HepG2 (cell line): ENCODE measurements around the gene H6PD. TPM values are rescaled to one million over a fixed set of nuclear protein-coding genes. Genes with fewer than 3 reads are reported as not detected.

ENCODE experiments used
- ADNP ChIP-seq: sonication (generic); formaldehyde crosslinking; IDR thresholded peaks from 2 replicates; pipeline ENCODE4 v1.4.0; 2020; ENCODE audit warnings: missing genetic modification reagents
- ARHGAP35 ChIP-seq: sonication (generic); formaldehyde crosslinking; IDR thresholded peaks from 2 replicates; pipeline ENCODE4 v1.9.0; 2022; ENCODE audit warnings: mild to moderate bottlenecking, inconsistent platforms, moderate library complexity, missing genetic modification reagents, borderline replicate concordance
- ASH2L ChIP-seq: fragments of 300-600, 200-600 bp; sonication (generic); IDR thresholded peaks from 2 replicates; pipeline ENCODE4 v1.7.0; 2017; ENCODE audit warnings: low read depth, mild to moderate bottlenecking, moderate library complexity, mixed read lengths, low read length; ENCODE audit not compliant: insufficient read length
- GLI4 ChIP-seq: sonication (generic); formaldehyde crosslinking; IDR thresholded peaks from 2 replicates; pipeline ENCODE4 v1.5.1; 2020; ENCODE audit warnings: missing genetic modification reagents, mild to moderate bottlenecking, moderate library complexity, borderline replicate concordance
- KLF13 ChIP-seq: sonication (generic); formaldehyde crosslinking; IDR thresholded peaks from 2 replicates; pipeline ENCODE4 v1.4.0; 2020; ENCODE audit warnings: mild to moderate bottlenecking, missing genetic modification reagents
- KLF15 ChIP-seq: sonication (generic); formaldehyde crosslinking; IDR thresholded peaks from 2 replicates; pipeline ENCODE4 v1.8.1; 2023; ENCODE audit warnings: borderline replicate concordance, mild to moderate bottlenecking, inconsistent platforms, missing genetic modification reagents, mixed read lengths
- MTA1 ChIP-seq: sonication (generic); formaldehyde crosslinking; IDR thresholded peaks from 2 replicates; pipeline ENCODE4 v1.4.0; 2020; ENCODE audit warnings: missing genetic modification reagents, mild to moderate bottlenecking, borderline replicate concordance
- MXD4 ChIP-seq: IDR thresholded peaks from 2 replicates; pipeline ENCODE4 v1.6.1; 2016; ENCODE audit warnings: mild to moderate bottlenecking, missing biosample characterization, missing genetic modification reagents
- NFIC ChIP-seq: IDR thresholded peaks from 2 replicates; pipeline ENCODE4 v1.6.1; 2012; ENCODE audit warnings: mild to moderate bottlenecking, low read length, inconsistent platforms
- NFYC ChIP-seq: IDR thresholded peaks from 2 replicates; pipeline ENCODE4 v1.6.1; 2016; ENCODE audit warnings: missing genetic modification reagents, missing compliant biosample characterization
- POLR2AphosphoS2 ChIP-seq: IDR thresholded peaks from 2 replicates; pipeline ENCODE4 v1.6.1; 2011; ENCODE audit warnings: low read depth, low read length, improper control_type of control experiment
- POLR2G ChIP-seq: fragments of 200-400 bp; formaldehyde crosslinking; IDR thresholded peaks from 2 replicates; pipeline ENCODE4 v1.6.1; 2018; ENCODE audit warnings: mild to moderate bottlenecking, low read depth, low read length, moderate library complexity
- PTBP1 ChIP-seq: fragments of 200-400 bp; formaldehyde crosslinking; IDR thresholded peaks from 2 replicates; pipeline ENCODE4 v1.6.1; 2018; ENCODE audit warnings: low read length, low read depth; ENCODE audit not compliant: poor library complexity, severe bottlenecking
- RFXANK ChIP-seq: IDR thresholded peaks from 2 replicates; pipeline ENCODE4 v1.6.1; 2016
- STAG1 ChIP-seq: sonication (generic); formaldehyde crosslinking; IDR thresholded peaks from 2 replicates; pipeline ENCODE4 v1.4.0; 2020; ENCODE audit warnings: missing genetic modification reagents
- TMF1 ChIP-seq: sonication (generic); formaldehyde crosslinking; IDR thresholded peaks from 2 replicates; pipeline ENCODE4 v1.8.1; 2022; ENCODE audit warnings: low read depth, missing genetic modification reagents
- ZFP36 ChIP-seq: fragments of 150-350 bp; IDR thresholded peaks from 2 replicates; pipeline ENCODE4 v1.6.1; 2018; ENCODE audit warnings: borderline replicate concordance, low read length, low read depth; ENCODE audit not compliant: partially characterized antibody
- ZNF207 ChIP-seq: fragments of 450-650 bp; IDR thresholded peaks from 2 replicates; pipeline ENCODE4 v1.6.1; 2016; ENCODE audit warnings: antibody characterized with exemption, borderline replicate concordance
- ZNF24 ChIP-seq: fragments of 450-650 bp; IDR thresholded peaks from 2 replicates; pipeline ENCODE4 v1.6.1; 2017; ENCODE audit warnings: antibody characterized with exemption, mild to moderate bottlenecking
- ZNF251 ChIP-seq: sonication (generic); formaldehyde crosslinking; IDR thresholded peaks from 2 replicates; pipeline ENCODE4 v1.9.0; 2021; ENCODE audit warnings: mild to moderate bottlenecking, missing genetic modification reagents
- ZNF331 ChIP-seq: sonication (generic); formaldehyde crosslinking; IDR thresholded peaks from 2 replicates; pipeline ENCODE4 v1.4.0; 2020; ENCODE audit warnings: missing genetic modification reagents
- ZNF441 ChIP-seq: sonication (generic); formaldehyde crosslinking; IDR thresholded peaks from 2 replicates; pipeline ENCODE4 v1.7.0; 2021; ENCODE audit warnings: missing genetic modification reagents, borderline replicate concordance
- ZNF451 ChIP-seq: sonication (generic); formaldehyde crosslinking; IDR thresholded peaks from 2 replicates; pipeline ENCODE4 v1.5.0; 2020; ENCODE audit warnings: mild to moderate bottlenecking, missing genetic modification reagents
- ZNF510 ChIP-seq: sonication (generic); formaldehyde crosslinking; IDR thresholded peaks from 2 replicates; pipeline ENCODE4 v1.4.0; 2020; ENCODE audit warnings: low read depth, mild to moderate bottlenecking, missing genetic modification reagents
- ZNF547 ChIP-seq: sonication (generic); formaldehyde crosslinking; IDR thresholded peaks from 2 replicates; pipeline ENCODE4 v1.5.1; 2020; ENCODE audit warnings: mild to moderate bottlenecking, missing genetic modification reagents
- ZNF577 ChIP-seq: sonication (generic); formaldehyde crosslinking; IDR thresholded peaks from 2 replicates; pipeline ENCODE4 v1.4.0; 2020; ENCODE audit warnings: mild to moderate bottlenecking, low read depth, missing genetic modification reagents, borderline replicate concordance
- ZNF652 ChIP-seq: IDR thresholded peaks from 2 replicates; pipeline ENCODE4 v1.6.1; 2016; ENCODE audit warnings: low read depth, borderline replicate concordance
- ZNF672 ChIP-seq: sonication (generic); formaldehyde crosslinking; IDR thresholded peaks from 2 replicates; pipeline ENCODE4 v1.8.1; 2022; ENCODE audit warnings: missing genetic modification reagents
- ZNF674 ChIP-seq: sonication (generic); formaldehyde crosslinking; IDR thresholded peaks from 2 replicates; pipeline ENCODE4 v1.5.0; 2020; ENCODE audit warnings: low read depth, mild to moderate bottlenecking, missing genetic modification reagents
- ZNF792 ChIP-seq: IDR thresholded peaks from 2 replicates; pipeline ENCODE4 v1.6.1; 2016
- polyA plus RNA-seq, 8 experiments: library from polyadenylated mRNA; depleted of rRNA in 3 of 8; stranded (reverse) in 7 of 8; unstranded in 1 of 8; fragments of >200 nt; fragmentation: Illumina TruSeq in 4 of 8; extraction: Trizol in 4 of 8; gene quantifications; 2 replicates each; pipeline versions ENCODE4 v1.2.1 to v1.2.3, GENCODE V29; 2011 to 2016; ENCODE audit warnings: low read depth in 4 of 8, missing spikeins in 1 of 8, mixed read lengths in 1 of 8; ENCODE audit not compliant: insufficient read depth in 1 of 8
- total RNA-seq, 5 experiments: library from RNA; depleted of rRNA; stranded (reverse); fragments of >200 nt; fragmentation: Illumina TruSeq; extraction: Trizol; gene quantifications; 2 replicates each; pipeline ENCODE4 v1.2.3, GENCODE V29; 2016; ENCODE audit warnings: low read depth in 1 of 5
- TF ChIP-seq, protein P1 (sequence below): sonication (generic); formaldehyde crosslinking; IDR thresholded peaks from 2 replicates; pipeline ENCODE4 v1.9.0; 2022; ENCODE audit warnings: low read depth, missing genetic modification reagents

Gene H6PD
- total and polyA plus RNA-seq, 2 of the 13 experiments (the other 11 are each of a cell fraction or from before 2014, with no cell fraction given) = 9.3 to 14.1 TPM

DNA sequence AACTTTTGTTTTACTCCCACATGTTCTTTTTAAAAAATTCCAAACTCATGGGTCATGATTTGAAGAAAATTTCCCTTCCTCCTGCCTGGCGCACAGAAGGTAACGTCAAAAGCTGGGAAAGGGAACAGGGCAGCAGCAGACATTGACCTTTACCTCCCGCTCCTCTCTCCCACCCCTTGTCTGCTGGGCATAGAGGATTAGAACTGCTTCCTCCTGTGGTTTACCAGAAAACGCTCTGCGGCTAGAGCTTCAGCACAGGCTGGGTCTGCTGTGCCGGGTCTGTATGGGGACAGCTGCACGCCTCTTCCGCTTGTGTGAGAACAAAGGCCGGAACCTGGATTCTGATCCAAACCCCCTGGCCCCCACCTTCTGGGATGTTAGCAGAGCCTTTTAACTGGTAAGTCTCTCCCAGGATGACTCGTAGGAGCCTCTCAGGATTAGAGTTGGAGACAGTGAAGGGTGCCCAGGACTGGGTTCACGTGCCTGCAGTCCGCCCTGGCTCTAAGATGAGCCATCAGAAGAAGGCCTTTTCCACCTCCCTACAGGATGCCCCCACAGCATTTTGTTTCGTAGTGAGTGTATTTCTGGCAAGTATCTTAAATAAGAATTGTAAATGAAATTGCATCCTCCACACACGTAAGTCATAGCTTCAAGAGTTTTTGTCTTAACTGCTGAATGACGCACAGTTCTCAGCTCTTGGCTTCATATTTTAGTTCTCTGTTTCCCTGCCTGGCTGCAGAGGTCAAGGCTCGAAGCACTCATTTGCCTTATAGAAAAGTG, 5.2 kb downstream of the H6PD start (continued):
- TF ChIP-seq, protein P1, sequence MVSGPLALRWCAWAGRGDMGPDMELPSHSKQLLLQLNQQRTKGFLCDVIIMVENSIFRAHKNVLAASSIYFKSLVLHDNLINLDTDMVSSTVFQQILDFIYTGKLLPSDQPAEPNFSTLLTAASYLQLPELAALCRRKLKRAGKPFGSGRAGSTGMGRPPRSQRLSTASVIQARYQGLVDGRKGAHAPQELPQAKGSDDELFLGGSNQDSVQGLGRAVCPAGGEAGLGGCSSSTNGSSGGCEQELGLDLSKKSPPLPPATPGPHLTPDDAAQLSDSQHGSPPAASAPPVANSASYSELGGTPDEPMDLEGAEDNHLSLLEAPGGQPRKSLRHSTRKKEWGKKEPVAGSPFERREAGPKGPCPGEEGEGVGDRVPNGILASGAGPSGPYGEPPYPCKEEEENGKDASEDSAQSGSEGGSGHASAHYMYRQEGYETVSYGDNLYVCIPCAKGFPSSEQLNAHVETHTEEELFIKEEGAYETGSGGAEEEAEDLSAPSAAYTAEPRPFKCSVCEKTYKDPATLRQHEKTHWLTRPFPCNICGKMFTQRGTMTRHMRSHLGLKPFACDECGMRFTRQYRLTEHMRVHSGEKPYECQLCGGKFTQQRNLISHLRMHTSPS (CRISPR knock-in tag) = no peak; the same call in 1 of the 2 replicates
- no peak for TF ChIP-seq ZNF510 (CRISPR knock-in tag)
- TF ChIP-seq POLR2G = peak; percentile 65
- peak; percentile 81 for TF ChIP-seq ZNF331 (CRISPR knock-in tag)
- no peak for TF ChIP-seq NFYC
- no peak for TF ChIP-seq TMF1 (CRISPR knock-in tag)
- no peak for TF ChIP-seq ZNF451 (CRISPR knock-in tag)
- no peak for TF ChIP-seq ZNF207
- no peak for TF ChIP-seq ADNP (CRISPR knock-in tag)
- TF ChIP-seq POLR2AphosphoS2 = no peak
- no peak for TF ChIP-seq GLI4 (CRISPR knock-in tag)
- TF ChIP-seq PTBP1 = no peak
- no peak for TF ChIP-seq MXD4 (CRISPR knock-in tag)
- no peak for TF ChIP-seq KLF15
- no peak for TF ChIP-seq ASH2L
- TF ChIP-seq ZNF251 = no peak
- 0 out of 2 replicates have a peak, but pooled peaks have one; percentile 30 for TF ChIP-seq MTA1 (CRISPR knock-in tag)
- no peak for TF ChIP-seq ZNF441
- no peak for TF ChIP-seq ARHGAP35 (CRISPR knock-in tag)
- no peak for TF ChIP-seq KLF13 (CRISPR knock-in tag)
- TF ChIP-seq ZFP36 = no peak
- TF ChIP-seq NFIC = no peak
- no peak for TF ChIP-seq ZNF672 (CRISPR knock-in tag)
- peak; percentile 61; the same call in 1 of the 2 replicates for TF ChIP-seq ZNF792 (CRISPR knock-in tag)
- no peak for TF ChIP-seq ZNF577 (CRISPR knock-in tag)
- peak; percentile 80 for TF ChIP-seq ZNF652 (CRISPR knock-in tag)
- TF ChIP-seq STAG1 (CRISPR knock-in tag) = peak; percentile 16
- TF ChIP-seq ZNF24 = no peak
- TF ChIP-seq ZNF547 (CRISPR knock-in tag) = no peak
- TF ChIP-seq ZNF674 (CRISPR knock-in tag) = no peak
- no peak for TF ChIP-seq RFXANK (CRISPR knock-in tag)
